Fibroblast of the aortic adventitia (primary cell): ENCODE measurements around the gene SRSF8. TPM values are rescaled to one million over a fixed set of nuclear protein-coding genes. Genes with fewer than 3 reads are reported as not detected.
"Not testable (repeated sequence)": the region's sequence is repeated elsewhere in the genome, so short reads cannot be mapped to it uniquely, and the experiment has no call there.

Experiments
- DNase-seq: peaks from one replicate; pipeline ENCODE4 v3.0.0-alpha.2; 2010; ENCODE audit warnings: low read depth
- H3K4me3 ChIP-seq: 2 replicates; pipeline ENCODE4 v1.5.1; 2011; ENCODE audit warnings: low read depth, mild to moderate bottlenecking, control low read depth, low read length, moderate library complexity
- total RNA-seq: library from RNA; depleted of rRNA; stranded (reverse); fragments of >200 nt; gene quantifications from 2 replicates; pipeline ENCODE4 v1.2.3, GENCODE V29; 2012; ENCODE audit warnings: low replicate concordance
- TF ChIP-seq, protein P1 (sequence below): IDR thresholded peaks from 2 replicates; pipeline ENCODE4 v1.5.1; 2011; ENCODE audit warnings: mild to moderate bottlenecking, low read length, control low read depth, inconsistent platforms; ENCODE audit not compliant: insufficient read depth

The SRSF8 gene
- total RNA-seq, 1 donor: 23.9 TPM

- TF ChIP-seq, protein P1, sequence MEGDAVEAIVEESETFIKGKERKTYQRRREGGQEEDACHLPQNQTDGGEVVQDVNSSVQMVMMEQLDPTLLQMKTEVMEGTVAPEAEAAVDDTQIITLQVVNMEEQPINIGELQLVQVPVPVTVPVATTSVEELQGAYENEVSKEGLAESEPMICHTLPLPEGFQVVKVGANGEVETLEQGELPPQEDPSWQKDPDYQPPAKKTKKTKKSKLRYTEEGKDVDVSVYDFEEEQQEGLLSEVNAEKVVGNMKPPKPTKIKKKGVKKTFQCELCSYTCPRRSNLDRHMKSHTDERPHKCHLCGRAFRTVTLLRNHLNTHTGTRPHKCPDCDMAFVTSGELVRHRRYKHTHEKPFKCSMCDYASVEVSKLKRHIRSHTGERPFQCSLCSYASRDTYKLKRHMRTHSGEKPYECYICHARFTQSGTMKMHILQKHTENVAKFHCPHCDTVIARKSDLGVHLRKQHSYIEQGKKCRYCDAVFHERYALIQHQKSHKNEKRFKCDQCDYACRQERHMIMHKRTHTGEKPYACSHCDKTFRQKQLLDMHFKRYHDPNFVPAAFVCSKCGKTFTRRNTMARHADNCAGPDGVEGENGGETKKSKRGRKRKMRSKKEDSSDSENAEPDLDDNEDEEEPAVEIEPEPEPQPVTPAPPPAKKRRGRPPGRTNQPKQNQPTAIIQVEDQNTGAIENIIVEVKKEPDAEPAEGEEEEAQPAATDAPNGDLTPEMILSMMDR: no peak
- DNase-seq: peak; percentile 61
- H3K4me3 ChIP-seq: no peak overlapping the region
Observed at GRCh38 chr11:95108671-95109551, 42.2 kb downstream of the SRSF8 start.

DNA sequence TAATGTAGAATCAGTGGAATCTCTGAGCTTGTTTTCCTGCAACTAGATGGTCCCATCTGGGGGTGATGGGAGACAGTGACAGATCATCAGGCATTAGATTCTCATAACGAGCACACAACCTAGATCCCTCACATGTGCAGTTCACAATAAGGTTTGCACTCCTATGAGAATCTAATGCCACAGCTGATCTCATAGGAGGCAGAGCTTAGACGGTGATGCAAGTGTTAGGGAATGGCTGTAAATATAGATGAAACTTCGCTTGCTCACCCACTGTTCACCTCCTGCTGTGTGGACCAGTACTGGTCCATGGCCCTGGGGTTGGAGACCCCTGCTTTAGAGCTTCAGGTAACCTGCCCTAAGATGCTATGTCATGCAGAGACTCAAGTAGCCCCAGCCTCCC, 44.8 kb downstream of the SRSF8 start:
- not testable (repeated sequence) for DNase-seq

GRCh38 chr11:95111923-95112540, 45.3 kb downstream of the SRSF8 start:
- H3K4me3 ChIP-seq: no peak overlapping the region
- DNase-seq: no peak
- TF ChIP-seq, protein P1: no peak

More for the DNA sequence above, 44.8 kb downstream of the SRSF8 start:
- not testable (repeated sequence) for H3K4me3 ChIP-seq

- no peak for DNase-seq
- no peak overlapping the region for H3K4me3 ChIP-seq
- TF ChIP-seq, protein P1: no peak
Observed at GRCh38 chr11:95115597-95115996, 48.9 kb downstream of the SRSF8 start.

- no peak for DNase-seq
Observed at GRCh38 chr11:95119361-95120060, 52.8 kb downstream of the SRSF8 start.

More at GRCh38 chr11:95119361-95120060, 52.8 kb downstream of the SRSF8 start:
- TF ChIP-seq, protein P1: no peak
- H3K4me3 ChIP-seq: no peak overlapping the region

Other genes starting within 250 kb of the SRSF8 start
- 48.4 and 61.7 TPM in 2 replicates for gene CWC15, start 93.4 kb upstream of the SRSF8 start, total RNA-seq
- 0.08 and 1.1 TPM in 2 replicates for gene KDM4D, start 93.2 kb upstream of the SRSF8 start, total RNA-seq
- gene KDM4E, start 41.7 kb upstream of the SRSF8 start, total RNA-seq: not detected in 2 replicates
- not detected in 2 replicates for gene KDM4F, start 17.5 kb upstream of the SRSF8 start, total RNA-seq
- gene ENDOD1, start 22.9 kb downstream of the SRSF8 start, total RNA-seq: 17.6 and 39.8 TPM in 2 replicates
- 48.8 and 74.2 TPM in 2 replicates for gene SESN3, start 164.3 kb downstream of the SRSF8 start, total RNA-seq